Mucosa of rectum (tissue), 2 donors: ENCODE measurements around the gene ZNF785.
A peak's percentile ranks its signal among the peaks of the same experiment; 100 is the strongest.

Source experiments
- H3K27ac ChIP-seq, 2 donors: one replicate each; pipeline ENCODE4 v1.7.0; 2013; ENCODE audit warnings: inconsistent platforms in 2 of 2, low read depth in 2 of 2, low read length in 2 of 2
- H3K27me3 ChIP-seq, 2 donors: one replicate each; pipeline ENCODE4 v1.7.0; 2013; ENCODE audit warnings: low read length in 2 of 2; ENCODE audit not compliant: control insufficient read depth in 2 of 2, insufficient read depth in 2 of 2
- H3K36me3 ChIP-seq, 2 donors: one replicate each; pipeline ENCODE4 v1.7.0; 2013; ENCODE audit warnings: low read length in 2 of 2; ENCODE audit not compliant: control insufficient read depth in 2 of 2, insufficient read depth in 2 of 2
- H3K4me1 ChIP-seq, 2 donors: one replicate each; pipeline ENCODE4 v1.7.0; 2013; ENCODE audit warnings: low read length in 2 of 2, mild to moderate bottlenecking in 1 of 2; ENCODE audit not compliant: control insufficient read depth in 2 of 2, insufficient read depth in 2 of 2
- H3K4me3 ChIP-seq, 2 donors: one replicate each; pipeline ENCODE4 v1.7.0; 2013; ENCODE audit warnings: low read length in 2 of 2
- H3K9ac ChIP-seq, 2 donors: one replicate each; pipeline ENCODE4 v1.7.0; 2013; ENCODE audit warnings: low read length in 2 of 2, low read depth in 1 of 2, mild to moderate bottlenecking in 1 of 2
- H3K9me3 ChIP-seq, 2 donors: one replicate each; pipeline ENCODE4 v1.7.0; 2013; ENCODE audit warnings: low read length in 2 of 2; ENCODE audit not compliant: control insufficient read depth in 2 of 2
- donor health status: healthy.
- donor health status: Normal muscosa, but diverticular disease.

Gene ZNF785

DNA sequence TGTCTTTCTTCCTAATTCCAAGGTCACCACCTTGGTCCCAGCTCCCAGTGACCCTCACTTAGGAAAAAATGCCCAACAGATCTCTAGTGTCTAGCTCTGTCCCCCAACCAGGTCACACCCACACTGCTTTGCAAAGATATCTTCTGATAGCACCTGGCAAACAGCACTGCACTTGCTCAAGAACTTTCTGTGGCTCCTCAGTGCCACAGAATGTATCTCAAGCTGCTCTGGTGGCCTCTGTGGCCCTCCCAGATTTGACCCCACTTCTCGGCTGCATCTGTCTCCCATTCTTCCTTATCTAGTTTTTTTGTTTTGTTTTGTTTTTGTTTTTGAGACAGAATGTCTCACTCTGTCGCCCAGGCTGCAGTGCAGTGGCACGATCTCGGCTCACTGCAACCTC lies 19.0 kb downstream of the ZNF785 start:
- Histone ChIP-seq H3K9me3 (no peaks in the 10 kb centered on the region), H3K27ac (no peak overlapping the region), H3K36me3 (no peaks in the 10 kb centered on the region), H3K9ac (no peak overlapping the region), H3K4me1 (peaks cover 8 to 21% of the 10 kb centered on the region in 2 donors), H3K4me3 (no peak overlapping the region), H3K27me3 (no peaks in the 10 kb centered on the region)

DNA sequence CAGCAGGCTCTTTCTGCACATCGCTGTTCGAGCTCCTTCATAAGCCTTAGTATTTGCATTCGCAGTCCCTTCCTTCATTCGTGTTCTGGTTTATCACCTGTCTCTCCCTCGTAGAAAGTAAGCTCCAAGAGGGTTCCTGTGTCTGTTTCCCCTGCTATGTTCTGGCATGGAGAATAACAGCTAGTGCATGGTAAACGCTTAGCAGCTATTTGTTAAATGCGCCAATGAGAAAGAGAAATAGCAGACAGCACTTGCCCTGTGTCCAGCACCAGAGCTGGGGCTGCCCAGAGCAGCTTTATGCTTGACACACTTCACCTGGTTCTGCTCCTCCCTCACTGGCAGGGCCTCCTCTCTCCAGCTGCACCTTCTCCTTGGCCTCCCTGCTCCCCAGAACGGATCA lies 19.5 kb downstream of the ZNF785 start:
- Histone ChIP-seq H3K27ac (no peak overlapping the region), H3K36me3 (no peaks in the 10 kb centered on the region), H3K9ac (no peak overlapping the region), H3K4me3 (no peak overlapping the region), H3K4me1 (peaks cover 10 to 23% of the 10 kb centered on the region in 2 donors), H3K9me3 (no peaks in the 10 kb centered on the region), H3K27me3 (no peaks in the 10 kb centered on the region)

DNA sequence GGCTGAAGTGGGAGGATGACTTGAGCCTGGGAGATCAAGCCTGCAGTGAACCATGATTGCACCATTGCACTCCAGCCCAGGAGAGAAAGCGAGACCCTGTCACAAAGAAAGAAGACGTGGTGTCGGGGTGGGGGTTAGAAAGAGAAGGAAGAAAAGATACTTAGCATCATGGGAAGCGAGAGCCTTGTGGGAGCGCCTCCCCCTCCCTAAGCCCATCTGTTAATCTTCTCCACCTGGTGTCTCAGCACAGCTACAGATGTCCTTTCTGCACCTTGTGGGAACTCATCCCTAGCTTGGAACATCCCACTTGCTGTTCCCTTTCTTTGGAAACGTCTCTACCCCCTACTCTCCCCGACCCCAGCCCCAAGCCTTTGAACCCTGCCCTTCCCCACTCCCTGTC lies 20.0 kb downstream of the ZNF785 start:
- H3K9ac ChIP-seq = no peak overlapping the region
- no peaks in the 10 kb centered on the region for H3K36me3 ChIP-seq
- H3K27ac ChIP-seq = no peak overlapping the region
- H3K4me1 ChIP-seq = peaks cover 9 to 19% of the 10 kb centered on the region in 2 donors
- H3K4me3 ChIP-seq = no peak overlapping the region
- H3K27me3 ChIP-seq = no peaks in the 10 kb centered on the region
- H3K9me3 ChIP-seq = no peaks in the 10 kb centered on the region

DNA sequence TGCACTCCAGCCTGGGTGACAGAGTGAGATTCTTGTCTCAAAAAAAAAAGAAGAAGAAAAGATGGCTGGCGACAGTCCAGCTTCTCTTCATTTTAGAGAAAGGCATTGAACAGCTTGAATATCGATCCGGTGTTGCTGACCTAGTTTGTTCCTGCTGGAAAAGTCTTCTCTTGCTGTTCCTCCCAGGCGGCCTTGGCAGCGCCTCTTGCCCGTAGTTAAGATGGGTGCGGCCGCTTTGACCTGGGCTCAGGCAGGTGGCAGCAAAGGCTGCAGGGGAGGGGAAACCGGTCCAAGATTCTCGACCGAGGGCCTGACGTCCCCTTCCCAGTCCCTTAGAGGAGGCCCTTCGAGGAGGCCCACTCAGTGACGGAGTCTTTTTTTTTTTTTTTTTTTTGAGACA lies 23.5 kb downstream of the ZNF785 start:
- peaks cover 11 to 24% of the 10 kb centered on the region in 2 donors for H3K4me1 ChIP-seq
- H3K27ac ChIP-seq = peak overlapping the region; percentile 71 to 83
- no peaks in the 10 kb centered on the region for H3K36me3 ChIP-seq
- peak overlapping the region in 1 of 2 donors; percentile 20 for H3K9ac ChIP-seq
- H3K4me3 ChIP-seq = peak overlapping the region; percentile 17 to 73
- H3K27me3 ChIP-seq = no peaks in the 10 kb centered on the region
- no peaks in the 10 kb centered on the region for H3K9me3 ChIP-seq

DNA sequence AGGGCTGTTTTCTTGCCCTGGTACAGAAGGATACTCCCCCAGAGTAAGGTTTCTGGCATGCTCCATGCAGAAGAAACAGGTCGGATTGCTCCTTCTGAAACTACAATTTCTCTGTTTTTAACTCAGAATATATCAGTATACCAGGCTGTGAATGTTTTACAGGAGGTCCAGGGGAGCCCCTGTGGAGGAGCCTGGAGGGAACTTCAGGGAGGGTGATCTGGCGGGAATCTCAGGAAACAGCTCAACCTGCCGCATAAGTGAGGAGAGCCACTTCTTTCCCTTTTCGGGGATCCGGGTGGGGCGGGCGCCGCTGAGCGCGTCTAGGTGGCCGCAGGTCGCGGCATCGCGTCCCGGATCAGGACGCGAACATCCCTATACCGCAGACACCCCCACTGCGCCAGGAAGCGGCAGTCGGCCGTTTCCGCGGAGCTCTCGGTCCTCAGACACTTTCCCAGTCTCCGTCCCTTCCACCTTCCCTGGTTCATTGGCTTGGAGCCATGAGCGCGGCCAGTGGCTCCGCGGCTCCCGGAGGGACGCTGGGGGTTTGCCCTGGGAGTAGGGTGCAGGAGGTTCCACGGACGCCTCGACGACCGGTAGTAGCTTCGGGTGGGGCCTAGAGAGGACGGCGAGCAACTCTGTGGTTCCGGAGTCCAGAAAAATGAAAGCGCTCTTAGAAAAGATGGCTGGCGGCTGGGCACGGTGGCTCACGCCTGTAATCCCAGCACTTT lies 24.2 kb downstream of the ZNF785 start:
- peak overlapping the region; percentile 62 to 65 for H3K9ac ChIP-seq
- peak overlapping the region; percentile 71 to 83 for H3K27ac ChIP-seq

DNA sequence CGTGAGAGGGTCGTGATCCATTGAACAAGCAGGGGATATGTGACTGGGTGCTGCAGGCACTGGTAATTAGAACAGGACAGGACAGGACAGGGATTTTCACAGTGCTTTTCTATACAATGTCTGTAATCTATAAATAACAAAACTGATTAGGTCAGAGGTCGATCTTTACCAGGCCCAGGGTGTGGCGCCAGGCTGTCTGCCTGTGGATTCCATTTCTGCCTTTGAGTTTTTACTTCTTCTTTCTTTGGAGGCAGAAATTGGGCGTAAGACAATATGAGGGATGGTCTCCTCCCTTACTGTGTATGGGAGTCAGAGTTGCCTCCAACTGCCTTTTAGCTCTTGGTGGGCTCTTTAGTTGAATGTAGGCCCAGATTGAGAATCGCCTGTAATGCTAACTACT lies 25.8 kb downstream of the ZNF785 start:
- H3K27ac ChIP-seq = peak overlapping the region in 1 of 2 donors; percentile 92
- no peaks in the 10 kb centered on the region for H3K9me3 ChIP-seq
- H3K4me3 ChIP-seq = no peak overlapping the region
- peaks cover 2 to 4% of the 10 kb centered on the region in 2 donors for H3K36me3 ChIP-seq
- H3K9ac ChIP-seq = no peak overlapping the region
- no peaks in the 10 kb centered on the region for H3K27me3 ChIP-seq
- peaks cover 17 to 35% of the 10 kb centered on the region in 2 donors for H3K4me1 ChIP-seq

More for the DNA sequence above, 24.2 kb downstream of the ZNF785 start:
- Histone ChIP-seq H3K9me3 (no peaks in the 10 kb centered on the region), H3K36me3 (no peaks in the 10 kb centered on the region), H3K27me3 (no peaks in the 10 kb centered on the region), H3K4me1 (peaks cover 14 to 28% of the 10 kb centered on the region in 2 donors), H3K4me3 (peak overlapping the region; percentile 58 to 73)

DNA sequence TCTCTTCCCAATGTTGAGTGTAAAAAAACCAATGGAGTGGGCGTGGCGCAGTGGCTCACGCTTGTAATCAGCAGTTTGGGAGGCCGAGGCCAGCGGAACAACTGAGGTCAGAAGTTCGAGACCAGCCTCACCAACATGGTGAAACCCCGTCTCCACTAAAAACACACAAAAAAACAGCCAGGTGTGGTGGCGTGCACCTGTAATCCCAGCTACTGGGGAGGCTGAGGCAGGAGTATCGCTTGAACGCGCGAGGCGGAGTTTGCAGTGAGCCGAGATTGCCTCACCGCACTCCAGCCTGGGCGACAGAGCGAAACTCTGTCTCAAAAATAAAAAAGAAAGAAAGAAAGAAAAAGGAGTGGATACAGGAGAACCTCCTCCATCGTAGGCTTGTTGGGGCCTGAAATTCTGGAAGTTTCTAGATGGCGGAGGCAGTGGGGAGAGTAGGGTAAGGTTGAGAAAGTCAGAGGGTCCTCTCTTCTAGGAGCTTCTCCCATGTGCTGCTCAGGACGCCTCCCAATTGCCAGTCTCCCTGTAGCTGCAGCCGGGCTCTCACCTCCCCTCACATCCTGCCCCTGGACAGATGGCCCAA lies 26.6 kb downstream of the ZNF785 start:
- peaks cover 2 to 10% of the 10 kb centered on the region in 2 donors for H3K36me3 ChIP-seq
- no peaks in the 10 kb centered on the region for H3K27me3 ChIP-seq
- H3K4me3 ChIP-seq = peak overlapping the region; percentile 21 to 73
- H3K27ac ChIP-seq = peak overlapping the region; percentile 90 to 92
- H3K4me1 ChIP-seq = peaks cover 17 to 35% of the 10 kb centered on the region in 2 donors
- H3K9ac ChIP-seq = peak overlapping the region in 1 of 2 donors; percentile 48
- no peaks in the 10 kb centered on the region for H3K9me3 ChIP-seq

DNA sequence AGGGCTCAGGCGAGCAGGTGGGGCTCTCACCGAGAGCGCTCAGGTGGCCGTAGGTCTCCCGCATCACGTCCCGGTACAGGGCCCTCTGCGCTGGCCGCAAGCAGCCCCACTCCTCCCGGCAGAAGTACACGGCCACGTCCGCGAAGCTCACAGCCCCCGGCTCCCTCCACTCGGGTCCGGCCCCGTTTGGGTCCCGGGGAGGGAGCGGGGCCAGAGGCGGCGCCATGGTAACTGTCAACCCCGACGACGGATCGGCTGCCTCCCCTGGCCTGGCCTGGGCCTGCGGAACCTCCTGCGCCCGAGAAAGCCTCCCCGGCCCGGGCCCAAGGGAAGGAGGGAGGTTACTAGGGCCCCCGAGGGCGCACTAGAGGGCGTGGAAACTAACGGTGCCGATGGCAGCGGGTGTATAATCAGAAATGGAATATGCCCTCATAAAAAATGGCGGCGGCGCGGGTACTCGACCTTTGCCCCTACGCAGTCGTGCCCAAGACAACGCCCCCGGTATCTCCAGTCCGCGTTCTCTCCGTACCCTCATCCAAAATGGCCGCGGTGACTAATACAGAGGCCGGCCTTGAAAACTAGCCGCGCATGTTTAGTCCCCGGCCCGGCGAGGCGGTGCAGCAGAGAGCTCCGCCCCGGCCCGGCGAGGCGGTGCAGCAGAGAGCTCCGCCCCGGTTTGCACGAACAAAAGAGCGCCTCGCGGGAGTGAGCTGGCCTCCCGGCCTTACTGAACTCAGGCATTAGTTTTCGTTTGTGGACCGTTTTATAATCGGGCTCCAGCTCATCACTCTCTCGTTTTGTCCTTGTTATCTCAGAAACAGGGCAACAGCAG lies 27.3 kb downstream of the ZNF785 start, which contains the start of gene ZNF764:
TSS of gene ZNF764 (minus strand) at position 418 of the 832 bp plus-strand sequence. CDS start at position 226, 192 bp downstream.
- Histone ChIP-seq H3K27me3 (no peaks in the 10 kb centered on the region), H3K9me3 (no peaks in the 10 kb centered on the region), H3K4me3 (peak within 1 kb of the TSS; percentile 76 to 80), H3K36me3 (peaks cover 6 to 17% of the 10 kb centered on the region in 2 donors), H3K9ac (peak within 1 kb of the TSS; percentile 75 to 85), H3K4me1 (peaks cover 17 to 38% of the 10 kb centered on the region in 2 donors), H3K27ac (peak within 1 kb of the TSS; percentile 90 to 92)

DNA sequence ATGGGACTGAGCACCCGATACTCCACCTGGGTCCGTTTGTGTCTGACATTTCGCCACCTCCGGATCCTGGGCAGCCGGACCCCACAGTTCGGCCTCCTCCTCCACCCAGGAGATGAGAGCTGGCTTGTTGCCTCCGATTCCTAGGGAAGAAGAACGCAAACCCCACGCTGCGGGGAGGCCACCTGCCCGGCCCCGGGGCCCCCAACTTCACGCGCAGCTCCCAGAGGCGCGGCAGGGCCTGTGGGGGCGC lies 27.9 kb downstream of the ZNF785 start:
- peaks cover 17 to 40% of the 10 kb centered on the region in 2 donors for H3K4me1 ChIP-seq
- H3K36me3 ChIP-seq = peaks cover 6 to 20% of the 10 kb centered on the region in 2 donors
- peak overlapping the region; percentile 90 to 92 for H3K27ac ChIP-seq
- H3K27me3 ChIP-seq = no peaks in the 10 kb centered on the region
- peak overlapping the region; percentile 76 to 80 for H3K4me3 ChIP-seq
- no peaks in the 10 kb centered on the region for H3K9me3 ChIP-seq
- peak overlapping the region; percentile 75 to 85 for H3K9ac ChIP-seq

DNA sequence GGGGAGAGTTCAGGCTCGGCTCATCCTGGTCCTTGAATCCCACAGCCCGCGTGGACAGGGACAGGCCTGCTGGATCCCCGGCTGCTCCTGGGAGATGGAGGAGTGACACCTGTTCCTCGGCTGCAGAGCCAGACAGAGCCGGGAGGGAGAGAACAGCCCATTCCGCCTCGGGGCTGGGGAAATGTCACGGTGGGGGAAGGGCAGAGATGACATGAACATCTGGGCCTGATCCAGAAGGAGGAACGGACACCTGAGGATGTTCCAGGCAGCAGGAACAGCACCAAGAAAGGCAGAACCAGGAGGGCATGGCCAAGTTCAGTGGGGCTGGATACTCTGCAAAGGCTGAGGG lies 29.4 kb downstream of the ZNF785 start:
- Histone ChIP-seq H3K27ac (no peak overlapping the region), H3K27me3 (no peaks in the 10 kb centered on the region), H3K36me3 (peaks cover 6 to 20% of the 10 kb centered on the region in 2 donors), H3K4me1 (peaks cover 10 to 36% of the 10 kb centered on the region in 2 donors), H3K9me3 (no peaks in the 10 kb centered on the region), H3K4me3 (peak overlapping the region in 1 of 2 donors; percentile 27), H3K9ac (no peak overlapping the region)
